Subcutaneous abdominal adipose tissue (tissue), 5 donors: ENCODE results near the gene TTYH3.

ENCODE experiments used
- H3K27ac ChIP-seq: one replicate; pipeline ENCODE4 v1.7.0; 2013; ENCODE audit warnings: low read depth, mild to moderate bottlenecking, inconsistent platforms, low read length, moderate library complexity
- H3K27me3 ChIP-seq, 5 donors: one replicate each; pipeline ENCODE4 v1.7.0; 2013; ENCODE audit warnings: low read length in 5 of 5, inconsistent platforms in 1 of 5; ENCODE audit not compliant: control insufficient read depth in 5 of 5, insufficient read depth in 4 of 5
- H3K36me3 ChIP-seq, 5 donors: one replicate each; pipeline ENCODE4 v1.7.0; 2013; ENCODE audit warnings: low read length in 5 of 5; ENCODE audit not compliant: control insufficient read depth in 5 of 5, insufficient read depth in 5 of 5
- H3K4me1 ChIP-seq, 5 donors: one replicate each; pipeline ENCODE4 v1.7.0; 2013; ENCODE audit warnings: low read length in 5 of 5, mild to moderate bottlenecking in 3 of 5, moderate library complexity in 1 of 5; ENCODE audit not compliant: control insufficient read depth in 5 of 5, insufficient read depth in 5 of 5
- H3K4me3 ChIP-seq, 5 donors: one replicate each; pipeline ENCODE4 v1.7.0; 2013; ENCODE audit warnings: low read length in 5 of 5, low read depth in 1 of 5
- H3K9ac ChIP-seq, 5 donors: one replicate each; pipeline ENCODE4 v1.7.0; 2013; ENCODE audit warnings: low read length in 5 of 5, mild to moderate bottlenecking in 4 of 5, moderate library complexity in 3 of 5
- H3K9me3 ChIP-seq, 5 donors: one replicate each; pipeline ENCODE4 v1.7.0; 2013; ENCODE audit warnings: low read length in 5 of 5; ENCODE audit not compliant: control insufficient read depth in 5 of 5
- donor health status: healthy.
- donor health status: healthy.
- donor health status: healthy.
- donor health status: healthy.
- donor health status: healthy.

TTYH3 gene

DNA sequence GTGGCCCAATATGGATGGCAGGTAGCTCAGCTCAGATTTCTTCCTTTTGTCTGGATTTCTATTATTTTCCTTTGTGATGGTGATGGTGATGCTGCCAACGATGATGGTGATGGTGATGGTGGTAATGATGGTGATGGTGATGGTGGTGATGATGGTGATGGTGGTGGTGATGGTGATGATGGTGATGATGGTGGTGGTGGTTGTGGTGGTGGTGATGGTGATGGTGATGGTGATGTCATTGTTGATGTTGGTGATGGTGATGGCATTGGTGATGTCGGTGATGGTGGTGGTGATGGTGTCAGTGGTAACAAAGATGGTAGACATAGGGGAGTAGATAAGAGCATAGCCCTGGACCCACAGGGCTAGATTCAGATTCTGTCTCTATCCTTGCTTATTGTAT, 25.4 kb downstream of the TTYH3 start:
- Histone ChIP-seq H3K27me3 (no peaks in the 10 kb centered on the region), H3K27ac (no peak overlapping the region), H3K9ac (no peak overlapping the region), H3K4me3 (no peak overlapping the region), H3K36me3 (peaks cover 0 to 78% (median 32%) of the 10 kb centered on the region in 5 donors), H3K9me3 (no peaks in the 10 kb centered on the region), H3K4me1 (no peaks in the 10 kb centered on the region)

DNA sequence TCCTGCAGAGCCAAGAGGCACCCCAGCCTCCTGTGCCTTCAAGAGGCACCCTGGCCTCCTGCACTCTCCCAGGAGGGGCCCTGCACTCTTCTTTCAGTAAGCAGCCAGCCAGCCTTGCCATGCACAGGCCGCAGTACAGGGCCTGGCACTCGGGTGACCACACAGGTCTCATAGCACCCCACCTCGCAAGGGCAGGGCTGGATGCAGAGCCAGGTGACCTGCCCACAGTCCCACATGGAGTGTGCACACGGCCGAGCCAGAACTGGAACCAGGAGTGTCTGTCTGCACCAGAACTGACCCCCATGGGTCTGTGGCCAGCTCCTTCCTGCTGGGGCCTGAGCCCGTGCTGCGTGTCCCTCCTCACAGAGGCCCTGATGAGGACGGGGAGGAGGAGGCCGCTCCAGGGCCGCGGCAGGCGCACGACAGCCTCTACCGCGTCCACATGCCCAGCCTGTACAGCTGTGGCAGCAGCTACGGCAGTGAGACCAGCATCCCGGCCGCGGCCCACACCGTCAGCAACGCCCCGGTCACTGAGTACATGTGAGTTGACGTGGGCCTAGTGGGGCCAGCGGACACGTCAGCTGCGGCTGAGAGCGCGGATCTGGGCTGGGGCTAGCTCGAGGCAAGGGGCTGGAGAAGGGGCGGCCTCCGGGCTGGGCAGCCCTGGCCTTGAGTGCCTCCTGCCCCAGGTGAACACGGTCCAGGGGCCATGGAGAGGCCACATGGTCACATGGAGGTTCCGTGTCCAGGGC, 26.3 kb downstream of the TTYH3 start:
- peaks cover 0 to 74% (median 30%) of the 10 kb centered on the region in 5 donors for H3K36me3 ChIP-seq

GRCh38 chr7:2658941-2659340, 27.2 kb downstream of the TTYH3 start:
- Histone ChIP-seq H3K4me1 (peaks cover 2 to 15% (median 14%) of the 10 kb centered on the region in 5 donors), H3K4me3 (no peak overlapping the region), H3K27me3 (no peaks in the 10 kb centered on the region), H3K27ac (no peak overlapping the region), H3K9me3 (no peaks in the 10 kb centered on the region), H3K9ac (no peak overlapping the region), H3K36me3 (peaks cover 0 to 72% (median 30%) of the 10 kb centered on the region in 5 donors)

More for the DNA sequence above, 26.3 kb downstream of the TTYH3 start:
- H3K9ac ChIP-seq, result no peak overlapping the region
- H3K4me3 ChIP-seq, result no peak overlapping the region
- H3K9me3 ChIP-seq, result no peaks in the 10 kb centered on the region
- no peaks in the 10 kb centered on the region for H3K27me3 ChIP-seq
- no peak overlapping the region for H3K27ac ChIP-seq
- H3K4me1 ChIP-seq, result peaks cover 0 to 7% (median 5%) of the 10 kb centered on the region in 5 donors

GRCh38 chr7:2659556-2660358, 28.0 kb downstream of the TTYH3 start:
- no peak overlapping the region for H3K27ac ChIP-seq
- peaks cover 2 to 16% (median 14%) of the 10 kb centered on the region in 5 donors for H3K4me1 ChIP-seq
- H3K27me3 ChIP-seq, result no peaks in the 10 kb centered on the region
- H3K4me3 ChIP-seq, result no peak overlapping the region
- peaks cover 0 to 69% (median 30%) of the 10 kb centered on the region in 5 donors for H3K36me3 ChIP-seq
- no peak overlapping the region for H3K9ac ChIP-seq
- H3K9me3 ChIP-seq, result no peaks in the 10 kb centered on the region

- H3K36me3 ChIP-seq, result peaks cover 0 to 64% (median 30%) of the 10 kb centered on the region in 5 donors
- peaks cover 0 to 3% (median 1%) of the 10 kb centered on the region in 5 donors for H3K27me3 ChIP-seq
- H3K27ac ChIP-seq, result no peak overlapping the region
Observed at GRCh38 chr7:2660359-2661095, 28.7 kb downstream of the TTYH3 start.

DNA sequence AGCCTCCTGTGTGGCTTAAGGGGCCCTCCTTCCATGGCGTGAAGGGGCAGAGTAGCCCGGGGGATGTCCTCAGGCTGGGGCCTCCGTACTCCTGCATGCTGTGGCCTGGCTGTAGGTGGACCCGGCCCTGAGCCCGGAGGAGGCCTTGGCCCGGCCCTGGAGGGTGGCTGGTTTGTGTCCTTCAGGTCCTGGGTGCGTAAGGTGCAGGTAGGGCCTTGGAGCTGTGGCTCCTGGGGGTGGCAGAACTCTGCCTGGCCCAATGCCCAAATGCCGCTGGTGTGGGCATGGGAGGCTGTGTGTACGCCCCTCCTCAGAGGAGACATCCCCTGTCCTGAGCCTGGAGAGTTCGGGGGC, 29.3 kb downstream of the TTYH3 start:
- Histone ChIP-seq H3K27me3 (peaks cover 0 to 4% (median 4%) of the 10 kb centered on the region in 5 donors), H3K9ac (no peak overlapping the region), H3K4me3 (no peak overlapping the region), H3K4me1 (peaks cover 2 to 24% (median 21%) of the 10 kb centered on the region in 5 donors), H3K27ac (no peak overlapping the region), H3K9me3 (no peaks in the 10 kb centered on the region), H3K36me3 (peaks cover 0 to 58% (median 30%) of the 10 kb centered on the region in 5 donors)

More at GRCh38 chr7:2660359-2661095, 28.7 kb downstream of the TTYH3 start:
- Histone ChIP-seq H3K4me3 (no peak overlapping the region), H3K9ac (no peak overlapping the region), H3K4me1 (peaks cover 2 to 20% (median 17%) of the 10 kb centered on the region in 5 donors), H3K9me3 (no peaks in the 10 kb centered on the region)

DNA sequence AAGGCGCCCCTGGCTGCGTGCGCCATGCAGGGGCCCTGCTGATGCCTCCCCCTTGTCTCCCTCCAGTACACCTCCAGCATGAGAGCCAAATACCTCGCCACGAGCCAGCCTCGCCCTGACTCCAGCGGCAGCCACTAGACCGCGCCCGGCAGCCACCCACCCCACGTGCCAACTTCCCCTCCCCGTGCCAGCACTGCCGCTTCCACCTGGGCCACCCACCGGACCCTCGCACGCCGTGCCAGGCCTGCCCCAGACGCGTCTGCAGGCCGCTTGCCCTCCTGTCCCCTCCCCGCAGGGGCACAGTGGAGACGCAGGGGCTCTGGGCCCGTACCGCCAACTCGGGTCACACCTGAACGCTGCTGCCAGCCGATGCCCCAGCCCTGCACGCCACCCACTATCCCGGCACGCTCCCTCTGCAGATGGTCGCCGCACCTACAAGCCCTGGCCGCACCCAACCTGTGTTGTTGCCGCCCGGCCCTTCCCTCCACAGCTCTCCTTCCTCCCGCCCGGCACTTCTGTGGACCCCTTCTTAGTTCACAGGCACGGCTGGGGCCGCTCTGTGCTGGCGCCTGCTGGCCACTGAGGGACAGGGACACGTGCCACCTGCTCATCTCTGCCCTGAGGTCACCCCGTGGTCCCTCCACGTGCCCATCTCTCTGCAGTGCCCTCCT, 30.0 kb downstream of the TTYH3 start:
- no peak overlapping the region for H3K27ac ChIP-seq
- peaks cover 0 to 52% (median 24%) of the 10 kb centered on the region in 5 donors for H3K36me3 ChIP-seq
- no peak overlapping the region for H3K9ac ChIP-seq

GRCh38 chr7:2662273-2663120, 30.7 kb downstream of the TTYH3 start:
- peaks cover 0 to 9% (median 6%) of the 10 kb centered on the region in 5 donors for H3K9me3 ChIP-seq
- H3K27me3 ChIP-seq, result peaks cover 0 to 10% (median 8%) of the 10 kb centered on the region in 5 donors
- no peak overlapping the region for H3K4me3 ChIP-seq
- H3K36me3 ChIP-seq, result peaks cover 0 to 44% (median 22%) of the 10 kb centered on the region in 5 donors
- peaks cover 2 to 27% (median 24%) of the 10 kb centered on the region in 5 donors for H3K4me1 ChIP-seq
- H3K27ac ChIP-seq, result no peak overlapping the region
- peak overlapping the region in 1 of 5 donors; percentile 47 for H3K9ac ChIP-seq

More for the DNA sequence above, 30.0 kb downstream of the TTYH3 start:
- peaks cover 0 to 3% (median 2%) of the 10 kb centered on the region in 5 donors for H3K9me3 ChIP-seq
- no peak overlapping the region for H3K4me3 ChIP-seq
- peaks cover 2 to 26% (median 24%) of the 10 kb centered on the region in 5 donors for H3K4me1 ChIP-seq
- peaks cover 0 to 6% (median 4%) of the 10 kb centered on the region in 5 donors for H3K27me3 ChIP-seq
